DOHH2 (cell line): ENCODE results near the gene RBPJ.

Experiments
- H3F3A ChIP-seq: fragments of 200-600 bp; sonication (generic), shearing (Covaris generic); 2 replicates; pipeline ENCODE4 v1.6.0; 2016; ENCODE audit warnings: antibody characterized with exemption, mild to moderate bottlenecking; ENCODE audit not compliant: control insufficient read depth, insufficient read depth
- H3K27ac ChIP-seq: fragments of 200-600 bp; sonication (generic); 2 replicates; pipeline ENCODE4 v1.5.1; 2014; ENCODE audit warnings: low read depth, mild to moderate bottlenecking, low read length, moderate library complexity
- H3K27me3 ChIP-seq: fragments of 200-600 bp; sonication (generic); 2 replicates; pipeline ENCODE4 v1.6.1; 2014; ENCODE audit warnings: mild to moderate bottlenecking, low read length, mixed read lengths; ENCODE audit not compliant: control insufficient read depth
- H3K36me3 ChIP-seq: fragments of 200-600 bp; sonication (generic); 2 replicates; pipeline ENCODE4 v1.6.1; 2014; ENCODE audit warnings: mild to moderate bottlenecking, low read length, moderate library complexity, mixed read lengths; ENCODE audit not compliant: control insufficient read depth
- H3K4me1 ChIP-seq: fragments of 200-600 bp; sonication (generic); 2 replicates; pipeline ENCODE4 v1.6.1; 2014; ENCODE audit warnings: mild to moderate bottlenecking, low read length, mixed read lengths; ENCODE audit not compliant: control insufficient read depth
- H3K4me2 ChIP-seq: fragments of 200-600 bp; sonication (generic); 2 replicates; pipeline ENCODE4 v1.6.0; 2014; ENCODE audit warnings: mild to moderate bottlenecking, low read length, moderate library complexity
- H3K4me3 ChIP-seq: fragments of 200-600 bp; sonication (generic); 2 replicates; pipeline ENCODE4 v1.5.1; 2014; ENCODE audit warnings: mild to moderate bottlenecking, low read length, mixed read lengths
- H3K79me2 ChIP-seq: fragments of 200-600 bp; sonication (generic); 2 replicates; pipeline ENCODE4 v1.6.1; 2014; ENCODE audit warnings: mild to moderate bottlenecking, low read length, mixed read lengths; ENCODE audit not compliant: control insufficient read depth
- H3K9me2 ChIP-seq: fragments of 200-600 bp; sonication (generic); replicated peaks from 2 replicates; pipeline ENCODE4 v1.6.1; 2014; ENCODE audit warnings: mild to moderate bottlenecking, low read length, mixed read lengths; ENCODE audit not compliant: control insufficient read depth
- H3K9me3 ChIP-seq: fragments of 200-600 bp; sonication (generic); 2 replicates; pipeline ENCODE4 v1.6.1; 2014; ENCODE audit warnings: antibody characterized with exemption, low read length, mixed read lengths; ENCODE audit not compliant: control insufficient read depth, insufficient read depth
- H4K20me1 ChIP-seq: fragments of 200-600 bp; sonication (generic); 2 replicates; pipeline ENCODE4 v1.6.0; 2014; ENCODE audit warnings: low read depth, mild to moderate bottlenecking, antibody characterized with exemption, low read length, moderate library complexity; ENCODE audit not compliant: control insufficient read depth, insufficient read depth
- EZH2phosphoT487 ChIP-seq: fragments of 200-600 bp; sonication (generic); IDR thresholded peaks from 2 replicates; pipeline ENCODE4 v1.6.1; 2017; ENCODE audit warnings: borderline replicate concordance, mild to moderate bottlenecking, antibody characterized with exemption, low read length, moderate library complexity, mixed read lengths
- TF ChIP-seq, protein P1 (sequence below): fragments of 200-600 bp; sonication (generic); IDR thresholded peaks from one replicate; pipeline ENCODE4 v1.5.1; 2014; ENCODE audit warnings: antibody characterized with exemption, mild to moderate bottlenecking, low read depth, low read length; ENCODE audit not compliant: poor library complexity, severe bottlenecking

The RBPJ gene

DNA sequence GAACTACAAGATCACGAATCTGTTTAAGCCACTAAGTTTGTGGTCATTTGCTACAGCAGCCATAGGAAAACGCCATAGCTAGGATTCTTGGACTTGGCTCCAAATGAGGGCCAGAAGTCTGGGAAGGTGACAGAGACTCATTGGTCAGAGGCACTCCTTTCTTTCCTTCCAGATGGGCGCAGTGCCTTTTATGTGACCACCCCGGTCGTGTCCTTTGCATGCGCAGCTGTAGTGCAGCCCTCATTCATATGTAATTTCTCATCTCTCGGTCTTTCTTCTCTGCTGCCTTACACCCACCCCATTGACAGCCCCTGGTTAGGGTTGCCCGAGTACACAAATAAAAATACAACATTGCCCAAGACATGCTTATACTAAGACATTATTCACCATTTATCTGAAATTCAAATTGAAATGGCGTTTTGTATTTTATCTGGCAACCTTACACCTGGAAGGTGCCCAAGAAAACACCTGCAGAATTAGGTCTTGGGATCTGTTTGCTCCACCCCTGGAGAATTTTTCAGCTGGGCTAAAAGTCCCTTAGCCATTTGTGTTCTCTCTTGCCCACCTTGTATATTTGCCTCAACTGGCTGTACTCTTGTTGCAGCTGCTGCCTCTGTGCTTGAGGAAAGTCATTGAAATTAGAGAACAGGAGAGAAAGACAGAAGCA lies 147.6 kb downstream of the RBPJ start:
- no peak overlapping the region for H3K4me2 ChIP-seq
- no peak overlapping the region for H3K27ac ChIP-seq
- H3K79me2 ChIP-seq: no peaks in the 10 kb centered on the region
- no peaks in the 10 kb centered on the region for H3K4me1 ChIP-seq
- no peak overlapping the region for H3K4me3 ChIP-seq
- no peaks in the 10 kb centered on the region for H4K20me1 ChIP-seq
- no peaks in the 10 kb centered on the region for H3K9me2 ChIP-seq
- no peaks in the 10 kb centered on the region for H3K27me3 ChIP-seq
- H3K36me3 ChIP-seq: no peaks in the 10 kb centered on the region
- TF ChIP-seq EZH2phosphoT487: no peak
- TF ChIP-seq, protein P1, sequence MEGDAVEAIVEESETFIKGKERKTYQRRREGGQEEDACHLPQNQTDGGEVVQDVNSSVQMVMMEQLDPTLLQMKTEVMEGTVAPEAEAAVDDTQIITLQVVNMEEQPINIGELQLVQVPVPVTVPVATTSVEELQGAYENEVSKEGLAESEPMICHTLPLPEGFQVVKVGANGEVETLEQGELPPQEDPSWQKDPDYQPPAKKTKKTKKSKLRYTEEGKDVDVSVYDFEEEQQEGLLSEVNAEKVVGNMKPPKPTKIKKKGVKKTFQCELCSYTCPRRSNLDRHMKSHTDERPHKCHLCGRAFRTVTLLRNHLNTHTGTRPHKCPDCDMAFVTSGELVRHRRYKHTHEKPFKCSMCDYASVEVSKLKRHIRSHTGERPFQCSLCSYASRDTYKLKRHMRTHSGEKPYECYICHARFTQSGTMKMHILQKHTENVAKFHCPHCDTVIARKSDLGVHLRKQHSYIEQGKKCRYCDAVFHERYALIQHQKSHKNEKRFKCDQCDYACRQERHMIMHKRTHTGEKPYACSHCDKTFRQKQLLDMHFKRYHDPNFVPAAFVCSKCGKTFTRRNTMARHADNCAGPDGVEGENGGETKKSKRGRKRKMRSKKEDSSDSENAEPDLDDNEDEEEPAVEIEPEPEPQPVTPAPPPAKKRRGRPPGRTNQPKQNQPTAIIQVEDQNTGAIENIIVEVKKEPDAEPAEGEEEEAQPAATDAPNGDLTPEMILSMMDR: no peak
- H3F3A ChIP-seq: no peaks in the 10 kb centered on the region
- peaks cover 4% of the 10 kb centered on the region for H3K9me3 ChIP-seq

DNA sequence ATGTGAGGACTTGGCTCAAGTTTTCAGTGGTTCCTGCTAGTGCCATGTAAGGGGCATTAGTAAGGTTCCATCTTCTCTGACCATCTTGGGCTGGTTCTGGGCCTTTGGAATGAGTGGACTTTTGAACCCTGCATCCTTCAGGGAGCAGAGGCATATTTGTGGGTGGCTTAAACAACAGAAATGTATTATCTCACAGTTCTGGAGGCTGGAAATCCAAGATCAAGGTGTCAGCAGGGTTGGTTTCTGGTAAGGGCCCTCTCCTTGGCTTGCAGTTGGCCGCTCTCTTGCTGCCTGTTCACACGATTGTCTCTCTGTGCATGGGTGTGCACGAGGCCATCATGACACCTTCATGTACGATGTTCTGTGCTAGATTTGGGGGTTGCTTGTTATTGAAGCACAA lies 148.2 kb downstream of the RBPJ start:
- Histone ChIP-seq H3K79me2 (no peaks in the 10 kb centered on the region), H3K9me2 (no peaks in the 10 kb centered on the region), H3K27ac (no peak overlapping the region), H3K4me3 (no peak overlapping the region), H3K9me3 (no peaks in the 10 kb centered on the region), H3K36me3 (no peaks in the 10 kb centered on the region), H4K20me1 (no peaks in the 10 kb centered on the region), H3K27me3 (no peaks in the 10 kb centered on the region), H3F3A (no peaks in the 10 kb centered on the region), H3K4me2 (no peak overlapping the region), H3K4me1 (no peaks in the 10 kb centered on the region)
- TF ChIP-seq, protein P1: no peak
- no peak for TF ChIP-seq EZH2phosphoT487

DNA sequence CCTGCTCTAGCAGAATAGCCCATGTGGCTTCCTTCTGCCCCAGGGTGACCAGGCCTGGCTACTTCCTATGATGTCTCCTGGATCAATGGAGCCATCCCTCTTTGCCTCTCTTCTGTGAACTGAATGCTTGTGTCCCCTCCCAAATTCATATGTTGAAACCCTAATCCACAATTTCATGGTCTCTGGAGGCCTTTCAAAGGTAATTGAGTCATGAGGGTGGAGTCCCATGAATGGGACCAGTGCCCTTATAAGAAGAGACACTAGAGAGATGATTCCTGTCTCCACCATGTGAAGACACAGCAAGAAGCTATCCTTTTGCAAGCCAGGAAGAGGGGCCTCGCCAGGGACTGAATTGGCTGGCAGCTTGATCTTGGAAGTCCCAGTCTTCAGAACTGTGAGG lies 151.1 kb downstream of the RBPJ start:
- H3K4me3 ChIP-seq: no peak overlapping the region
- TF ChIP-seq, protein P1: no peak
- TF ChIP-seq EZH2phosphoT487: no peak
- H3K27ac ChIP-seq: no peak overlapping the region
- no peaks in the 10 kb centered on the region for H3K36me3 ChIP-seq
- H3K4me2 ChIP-seq: no peak overlapping the region
- no peaks in the 10 kb centered on the region for H4K20me1 ChIP-seq
- no peaks in the 10 kb centered on the region for H3F3A ChIP-seq
- H3K9me2 ChIP-seq: no peaks in the 10 kb centered on the region
- no peaks in the 10 kb centered on the region for H3K9me3 ChIP-seq
- H3K79me2 ChIP-seq: no peaks in the 10 kb centered on the region
- no peaks in the 10 kb centered on the region for H3K27me3 ChIP-seq
- H3K4me1 ChIP-seq: no peaks in the 10 kb centered on the region

DNA sequence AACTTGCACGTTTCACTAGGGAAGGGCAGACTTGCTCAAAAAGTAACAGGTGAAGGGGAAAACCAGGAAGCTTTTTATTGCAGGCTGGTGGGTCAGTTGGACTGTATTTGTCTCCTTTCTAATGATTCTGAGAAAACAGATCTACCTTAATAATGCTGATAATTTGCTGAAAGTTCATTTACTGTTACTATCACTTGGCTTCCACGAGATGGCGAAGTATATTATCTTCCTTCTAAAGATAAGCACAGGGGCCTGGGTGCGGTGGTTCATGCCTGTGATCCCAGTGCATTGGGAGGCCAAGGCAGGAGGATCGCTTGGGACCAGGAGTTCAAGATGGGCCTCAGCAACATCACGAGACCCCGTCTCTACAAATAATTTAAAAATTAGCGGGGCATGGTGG lies 153.1 kb downstream of the RBPJ start:
- Histone ChIP-seq H3K9me2 (no peaks in the 10 kb centered on the region), H3K4me3 (no peak overlapping the region), H3K4me2 (no peak overlapping the region), H3K27ac (no peak overlapping the region), H3K9me3 (no peaks in the 10 kb centered on the region), H3K27me3 (no peaks in the 10 kb centered on the region), H4K20me1 (no peaks in the 10 kb centered on the region), H3K79me2 (no peaks in the 10 kb centered on the region), H3K36me3 (no peaks in the 10 kb centered on the region), H3K4me1 (no peaks in the 10 kb centered on the region), H3F3A (no peaks in the 10 kb centered on the region)
- TF ChIP-seq EZH2phosphoT487: no peak
- TF ChIP-seq, protein P1: peak; percentile 31
